ENCODE results near the gene STAT3. TPM values are rescaled to one million over a fixed set of nuclear protein-coding genes. Genes with fewer than 3 reads are reported as not detected.

The STAT3 gene
- total RNA-seq, 2 experiments from 2014 or later = 276 to 286 TPM

DNA sequence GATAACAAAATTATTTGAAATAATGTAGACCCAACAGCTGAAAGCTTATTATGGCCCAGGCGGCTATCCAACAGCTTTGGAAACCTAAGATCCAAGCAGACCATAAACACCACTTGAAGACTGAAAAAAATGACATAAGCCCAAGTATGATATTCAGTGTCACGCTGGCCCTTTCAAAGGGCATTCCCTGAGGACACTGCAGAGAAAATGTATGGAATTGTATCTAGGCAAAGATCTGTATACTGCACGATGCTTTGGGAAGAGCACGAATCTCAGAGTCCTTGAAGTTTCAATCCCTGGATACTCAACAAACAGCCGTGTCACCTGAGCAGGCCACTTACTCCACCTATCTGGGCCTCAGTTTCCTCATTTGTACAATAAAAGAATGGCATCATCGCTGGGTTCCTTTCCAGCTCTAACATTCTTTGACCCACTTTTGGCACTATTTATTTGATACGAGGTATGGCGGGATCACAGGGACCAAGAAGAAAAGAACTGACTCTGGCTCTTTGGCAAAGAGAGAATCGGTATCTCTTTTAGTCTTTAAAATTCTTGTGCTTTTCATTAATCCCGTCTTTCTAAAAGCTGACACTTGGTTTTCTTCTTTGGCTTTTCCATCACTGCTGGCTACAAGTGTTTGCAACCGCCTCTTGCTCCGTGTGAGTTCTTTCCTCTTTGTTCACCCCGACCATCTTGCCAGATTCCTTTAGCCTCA, 113.3 kb downstream of the STAT3 start:
- ATAC-seq (peak; percentile 2), DNase-seq (no peak)
- POLR2A ChIA-PET = interaction anchor here (0.9 to 12.0 kb wide), 15 partner anchors 9 to 129 kb away, joined by 3 to 136 read pairs (median 4); partner anchors contain the start of gene STAT5A
- CTCF ChIA-PET = interaction anchor here (0.9 to 4.3 kb wide), 10 partner anchors 13 to 252 kb away, joined by 3 to 32 read pairs (median 3); no protein-coding TSS in a partner anchor
- intact Hi-C loops (cut with micrococcal nuclease) = loop anchor here (5.0 kb wide), 1 partner anchor 53 kb away; no protein-coding TSS in a partner anchor
- H3K36me3 Mint-ChIP-seq (ENCODE audit: low read depth) = peaks cover 35% of the 10 kb centered on the region
- H3K9me3 Mint-ChIP-seq = no peaks in the 10 kb centered on the region
- peak overlapping the region; percentile 97 for H3K4me3 Mint-ChIP-seq
- TF ChIP-seq, protein P1, sequence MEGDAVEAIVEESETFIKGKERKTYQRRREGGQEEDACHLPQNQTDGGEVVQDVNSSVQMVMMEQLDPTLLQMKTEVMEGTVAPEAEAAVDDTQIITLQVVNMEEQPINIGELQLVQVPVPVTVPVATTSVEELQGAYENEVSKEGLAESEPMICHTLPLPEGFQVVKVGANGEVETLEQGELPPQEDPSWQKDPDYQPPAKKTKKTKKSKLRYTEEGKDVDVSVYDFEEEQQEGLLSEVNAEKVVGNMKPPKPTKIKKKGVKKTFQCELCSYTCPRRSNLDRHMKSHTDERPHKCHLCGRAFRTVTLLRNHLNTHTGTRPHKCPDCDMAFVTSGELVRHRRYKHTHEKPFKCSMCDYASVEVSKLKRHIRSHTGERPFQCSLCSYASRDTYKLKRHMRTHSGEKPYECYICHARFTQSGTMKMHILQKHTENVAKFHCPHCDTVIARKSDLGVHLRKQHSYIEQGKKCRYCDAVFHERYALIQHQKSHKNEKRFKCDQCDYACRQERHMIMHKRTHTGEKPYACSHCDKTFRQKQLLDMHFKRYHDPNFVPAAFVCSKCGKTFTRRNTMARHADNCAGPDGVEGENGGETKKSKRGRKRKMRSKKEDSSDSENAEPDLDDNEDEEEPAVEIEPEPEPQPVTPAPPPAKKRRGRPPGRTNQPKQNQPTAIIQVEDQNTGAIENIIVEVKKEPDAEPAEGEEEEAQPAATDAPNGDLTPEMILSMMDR (IDR thresholded peaks at IDR 0.05) = no peak
- H3K27ac Mint-ChIP-seq = peak overlapping the region; percentile 96
- H3K4me1 Mint-ChIP-seq (ENCODE audit: low read depth) = peaks cover 49% of the 10 kb centered on the region
- no peaks in the 10 kb centered on the region for H3K27me3 Mint-ChIP-seq

DNA sequence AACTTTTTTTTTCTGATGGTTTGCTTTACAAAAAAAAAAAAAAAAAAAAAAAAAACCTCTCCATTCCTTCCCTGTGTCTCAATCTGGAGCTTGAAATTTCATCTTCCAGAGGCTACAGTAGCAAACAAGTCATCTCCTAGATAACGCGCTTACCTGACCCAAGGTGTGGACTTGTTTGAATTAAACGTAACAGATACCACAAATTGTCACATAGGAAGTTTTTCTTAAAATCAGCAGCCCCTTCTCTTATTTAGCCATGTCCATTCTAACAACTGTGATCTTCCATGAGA, 114.0 kb downstream of the STAT3 start:
- Mint-ChIP-seq H3K4me3 (peak overlapping the region; percentile 97), H3K9me3 (no peaks in the 10 kb centered on the region), H3K36me3 (ENCODE audit: low read depth) (peaks cover 38% of the 10 kb centered on the region), H3K27ac (peak overlapping the region; percentile 96), H3K27me3 (no peaks in the 10 kb centered on the region), H3K4me1 (ENCODE audit: low read depth) (peaks cover 55% of the 10 kb centered on the region)
- ChIA-PET POLR2A (interaction anchor here (0.6 to 12.0 kb wide), 9 partner anchors 8 to 115 kb away, joined by 3 to 136 read pairs (median 8); partner anchors contain the start of gene STAT5A), CTCF (interaction anchor here (1.9 to 4.3 kb wide), 4 partner anchors 24 to 52 kb away, joined by 6 to 32 read pairs (median 14); no protein-coding TSS in a partner anchor)
- ATAC-seq (no peak), DNase-seq (no peak)
- intact Hi-C loops (cut with micrococcal nuclease) = no loop called here
- TF ChIP-seq, protein P1 (IDR thresholded peaks at IDR 0.05) = no peak

DNA sequence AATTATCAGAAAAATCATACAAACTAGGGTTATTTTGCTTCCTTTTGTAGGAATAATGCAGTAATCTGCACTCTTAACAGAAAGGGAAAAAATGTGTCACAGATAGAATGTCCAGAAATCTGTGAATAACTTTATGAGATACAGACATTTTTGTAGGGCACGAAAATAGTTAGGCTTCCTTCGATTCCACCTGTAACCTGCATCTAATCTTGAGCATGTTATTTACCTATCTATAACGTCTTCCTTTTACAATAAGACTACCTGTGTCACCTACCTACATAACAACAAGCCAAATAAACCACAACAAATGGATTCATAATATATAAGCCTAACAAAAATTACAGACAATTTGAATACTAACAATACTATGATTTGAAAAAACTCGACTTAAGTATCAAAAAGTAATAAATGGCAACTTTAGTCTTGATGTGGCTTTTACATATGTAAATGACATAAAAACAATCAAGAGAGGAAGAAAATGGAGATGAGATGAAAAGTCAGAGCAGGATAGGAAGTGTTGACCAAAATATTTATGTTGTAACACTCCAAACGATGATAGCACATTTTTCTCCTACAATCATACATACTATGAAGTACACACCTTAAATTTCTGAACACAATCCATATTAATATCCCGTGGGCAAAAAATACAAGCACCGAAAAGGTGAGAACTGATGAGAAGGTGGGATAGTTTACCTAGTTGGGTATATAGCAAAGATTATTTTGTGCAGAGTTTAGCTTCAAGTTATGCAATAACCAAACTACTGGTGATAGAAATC, 114.6 kb downstream of the STAT3 start:
- peaks cover 39% of the 10 kb centered on the region for H3K36me3 Mint-ChIP-seq (ENCODE audit: low read depth)
- intact Hi-C loops (cut with micrococcal nuclease) = no loop called here

DNA sequence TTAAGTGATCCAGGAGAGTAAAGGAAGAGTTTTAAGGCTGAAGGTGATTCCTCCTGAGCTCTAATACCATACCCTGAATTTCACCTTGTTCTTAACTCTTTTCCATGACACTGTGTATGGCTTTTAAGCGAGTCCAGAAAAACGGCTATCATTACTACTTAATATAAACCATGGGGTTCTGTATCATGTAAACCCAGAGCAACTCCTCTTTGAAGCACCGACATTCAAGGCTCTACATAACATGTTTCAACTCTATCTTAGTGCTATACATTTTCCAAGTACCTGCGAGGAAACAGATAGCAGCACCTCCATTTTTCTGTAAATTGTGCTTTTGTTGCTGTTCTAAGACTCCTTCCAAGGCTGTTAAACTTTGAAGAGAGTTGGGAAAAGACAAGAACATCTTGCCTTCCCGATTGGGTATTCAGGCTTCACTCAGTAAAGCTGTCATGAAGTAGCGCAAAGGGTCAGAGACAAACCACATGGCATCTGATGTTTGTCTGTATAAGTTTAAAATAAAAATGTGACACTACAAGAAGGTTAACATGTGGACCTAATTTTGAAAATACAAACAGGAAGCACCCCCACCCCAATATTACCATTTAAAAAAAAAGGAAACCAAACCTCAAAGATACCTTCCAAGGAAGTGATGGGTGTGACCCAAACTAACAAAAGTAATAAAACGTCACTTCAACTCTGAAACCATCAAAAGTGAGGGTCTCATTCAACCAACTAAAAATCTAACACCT, 115.9 kb downstream of the STAT3 start:
- H3K27me3 Mint-ChIP-seq = no peaks in the 10 kb centered on the region
- CTCF ChIA-PET = interaction anchor here (1.0 to 4.3 kb wide), 4 partner anchors 22 to 50 kb away, joined by 4 to 32 read pairs (median 12); no protein-coding TSS in a partner anchor
- intact Hi-C loops (cut with micrococcal nuclease) = no loop called here
- ATAC-seq = no peak
- H3K36me3 Mint-ChIP-seq (ENCODE audit: low read depth) = peaks cover 43% of the 10 kb centered on the region
- H3K9me3 Mint-ChIP-seq = no peaks in the 10 kb centered on the region
- H3K4me3 Mint-ChIP-seq = peak overlapping the region; percentile 97
- H3K4me1 Mint-ChIP-seq (ENCODE audit: low read depth) = peaks cover 62% of the 10 kb centered on the region
- POLR2A ChIA-PET = interaction anchor here (1.0 to 12.0 kb wide), 5 partner anchors 10 to 43 kb away, joined by 3 to 136 read pairs (median 4); no protein-coding TSS in a partner anchor
- TF ChIP-seq, protein P1 (IDR thresholded peaks at IDR 0.05) = no peak
- peak overlapping the region; percentile 96 for H3K27ac Mint-ChIP-seq
- no peak for DNase-seq

More for the DNA sequence above, 114.6 kb downstream of the STAT3 start:
- Mint-ChIP-seq H3K4me3 (peak overlapping the region; percentile 97), H3K27me3 (no peaks in the 10 kb centered on the region), H3K27ac (peak overlapping the region; percentile 96), H3K4me1 (ENCODE audit: low read depth) (peaks cover 58% of the 10 kb centered on the region), H3K9me3 (no peaks in the 10 kb centered on the region)
- ATAC-seq = no peak
- TF ChIP-seq, protein P1 (IDR thresholded peaks at IDR 0.05) = no peak
- POLR2A ChIA-PET = interaction anchor here (0.6 to 12.0 kb wide), 8 partner anchors 7 to 44 kb away, joined by 4 to 136 read pairs (median 8); partner anchors contain the start of gene STAT5A
- CTCF ChIA-PET = interaction anchor here (1.0 to 4.3 kb wide), 6 partner anchors 23 to 51 kb away, joined by 4 to 32 read pairs (median 12); no protein-coding TSS in a partner anchor
- no peak for DNase-seq

Measured in activated CD8-positive, alpha-beta T cell treated with anti-CD3 and anti-CD28 coated beads for 36 hours (primary cell).